Ectodermal cell (in vitro differentiated cells): Measurements from ENCODE around the gene CUX1.

ENCODE experiments used
- H3K27ac ChIP-seq: 2 replicates; pipeline ENCODE4 v1.7.0; 2013; ENCODE audit warnings: mild to moderate bottlenecking, low read depth, low read length; ENCODE audit not compliant: insufficient read depth, poor library complexity, severe bottlenecking
- H3K27me3 ChIP-seq: 2 replicates; pipeline ENCODE4 v1.7.0; 2013; ENCODE audit warnings: mild to moderate bottlenecking, low read length; ENCODE audit not compliant: insufficient read depth, control insufficient read depth, poor library complexity, severe bottlenecking
- H3K36me3 ChIP-seq: one replicate; pipeline ENCODE4 v1.7.0; 2013; ENCODE audit warnings: low read length; ENCODE audit not compliant: control insufficient read depth, insufficient read depth
- H3K4me1 ChIP-seq: one replicate; pipeline ENCODE4 v1.7.0; 2013; ENCODE audit warnings: low read length; ENCODE audit not compliant: control insufficient read depth, insufficient read depth
- H3K4me3 ChIP-seq: 2 replicates; pipeline ENCODE4 v1.7.0; 2013; ENCODE audit warnings: low read depth, low read length, control low read depth; ENCODE audit not compliant: insufficient read depth
- H3K9me3 ChIP-seq: 2 replicates; pipeline ENCODE4 v1.7.0; 2013; ENCODE audit warnings: mild to moderate bottlenecking, low read length, moderate library complexity; ENCODE audit not compliant: control insufficient read depth
- WGBS, 2 experiments: methylation state at CpG; one replicate each; pipeline ENCODE4 v1.1.7; 2013; ENCODE audit warnings: missing lambda C conversion rate in 2 of 2; 5-methylcytosine and 5-hydroxymethylcytosine counted together

Gene CUX1

DNA sequence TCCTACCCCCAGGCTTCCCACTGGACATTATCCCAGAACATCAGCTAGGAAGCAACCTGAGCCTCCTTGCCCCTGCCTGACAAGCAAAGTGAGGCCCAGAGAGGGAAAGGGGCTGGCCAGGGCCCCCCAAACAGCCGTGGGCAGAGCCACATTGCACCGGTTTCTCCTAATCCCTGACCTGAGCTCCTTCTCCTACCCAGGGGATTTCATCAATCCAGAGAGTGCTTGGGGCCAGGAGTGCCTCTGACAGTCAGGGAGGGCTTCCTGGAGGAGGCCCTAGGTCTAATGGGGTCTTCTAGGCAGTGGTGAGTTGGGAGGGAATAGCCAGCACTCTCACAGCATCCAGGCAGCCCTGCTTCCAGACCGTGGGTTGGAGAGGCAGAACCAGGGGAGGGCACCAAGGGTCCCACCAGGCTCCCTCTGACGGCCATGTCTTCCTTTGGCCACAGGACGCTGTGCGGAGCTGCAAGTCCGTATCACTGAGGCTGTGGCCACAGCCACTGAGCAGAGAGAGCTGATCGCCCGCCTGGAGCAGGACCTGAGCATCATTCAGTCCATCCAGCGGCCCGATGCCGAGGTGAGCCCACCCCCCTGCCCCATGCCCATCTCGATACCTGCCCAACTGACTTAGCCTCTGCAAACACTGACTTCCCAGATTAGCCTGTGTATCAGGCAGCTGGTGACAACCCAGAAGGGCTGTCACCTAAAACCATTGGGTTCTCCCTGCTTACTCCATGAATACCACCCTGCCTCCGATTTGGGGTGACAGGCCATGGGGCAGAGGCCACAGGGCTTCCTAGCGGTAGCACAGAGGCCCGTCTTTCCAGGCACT, 455.7 kb downstream of the CUX1 start:
- H3K27ac ChIP-seq, result no peak overlapping the region

GRCh38 chr7:102273749-102274712, 456.6 kb downstream of the CUX1 start:
- Histone ChIP-seq H3K27ac (no peak overlapping the region), H3K27me3 (no peaks in the 10 kb centered on the region), H3K4me3 (no peak overlapping the region), H3K4me1 (peaks cover 3% of the 10 kb centered on the region), H3K9me3 (no peaks in the 10 kb centered on the region), H3K36me3 (no peaks in the 10 kb centered on the region)
- WGBS, 2 experiments, result 77% methylated on average over 23 of the region's 23 CpGs

More for the DNA sequence above, 455.7 kb downstream of the CUX1 start:
- WGBS, 2 experiments, result 91 to 92% methylated on average over 16 of the region's 16 CpGs
- Histone ChIP-seq H3K4me3 (no peak overlapping the region), H3K4me1 (peaks cover 3% of the 10 kb centered on the region), H3K9me3 (no peaks in the 10 kb centered on the region), H3K27me3 (no peaks in the 10 kb centered on the region), H3K36me3 (no peaks in the 10 kb centered on the region)

DNA sequence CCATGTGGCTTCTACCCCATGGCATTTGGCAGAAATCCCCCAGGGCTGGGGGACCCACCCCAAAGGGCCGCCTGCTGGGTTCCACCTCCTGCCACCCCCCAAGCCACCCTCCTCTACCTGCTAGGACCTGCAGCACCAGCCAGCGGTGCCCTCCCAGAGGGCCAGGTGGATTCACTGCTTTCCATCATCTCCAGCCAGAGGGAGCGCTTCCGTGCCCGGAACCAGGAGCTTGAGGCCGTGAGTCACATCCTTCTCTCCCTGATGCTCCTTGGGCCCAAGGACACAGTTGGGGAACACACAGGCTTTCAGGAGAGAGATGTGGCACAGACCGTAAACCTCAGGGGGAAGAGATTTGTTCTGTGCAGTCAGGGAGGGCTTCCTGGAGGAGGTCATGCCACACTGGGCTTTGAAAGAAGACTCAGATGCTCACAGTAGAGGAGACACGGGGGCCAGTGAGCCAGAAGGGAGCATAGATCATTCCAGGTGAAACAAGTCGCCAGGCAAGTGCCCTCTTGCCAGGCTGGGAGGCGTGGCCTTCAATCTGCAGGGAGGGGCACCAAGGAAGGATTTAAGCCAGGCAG, 457.8 kb downstream of the CUX1 start:
- no peaks in the 10 kb centered on the region for H3K27me3 ChIP-seq
- no peaks in the 10 kb centered on the region for H3K36me3 ChIP-seq
- H3K4me1 ChIP-seq, result no peaks in the 10 kb centered on the region
- 91 to 92% methylated on average over 10 of the region's 10 CpGs for WGBS, 2 experiments
- no peak overlapping the region for H3K4me3 ChIP-seq
- no peaks in the 10 kb centered on the region for H3K9me3 ChIP-seq
- no peak overlapping the region for H3K27ac ChIP-seq

DNA sequence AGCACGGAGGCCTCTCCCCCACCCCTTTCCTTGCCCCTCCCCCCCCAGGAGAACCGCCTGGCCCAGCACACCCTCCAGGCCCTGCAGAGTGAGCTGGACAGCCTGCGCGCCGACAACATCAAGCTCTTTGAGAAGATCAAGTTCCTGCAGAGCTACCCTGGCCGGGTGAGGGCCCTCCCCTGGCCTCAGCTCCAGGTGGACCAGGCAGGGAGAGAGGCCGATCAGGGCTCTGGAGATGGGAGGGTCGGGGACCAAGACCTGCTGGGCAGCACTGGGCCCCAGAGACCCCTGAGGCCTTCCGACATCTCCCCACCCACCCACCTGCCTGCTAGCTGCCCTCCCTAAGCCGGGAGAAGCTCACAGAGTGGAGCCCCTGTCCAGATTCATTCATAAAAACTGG, 460.5 kb downstream of the CUX1 start:
- 86 to 90% methylated on average over 10 of the region's 10 CpGs for WGBS, 2 experiments
- no peaks in the 10 kb centered on the region for H3K4me1 ChIP-seq
- no peaks in the 10 kb centered on the region for H3K27me3 ChIP-seq
- H3K27ac ChIP-seq, result no peak overlapping the region
- no peaks in the 10 kb centered on the region for H3K9me3 ChIP-seq
- no peaks in the 10 kb centered on the region for H3K36me3 ChIP-seq
- no peak overlapping the region for H3K4me3 ChIP-seq

GRCh38 chr7:102279537-102280400, 462.3 kb downstream of the CUX1 start:
- H3K27me3 ChIP-seq, result no peaks in the 10 kb centered on the region
- H3K4me3 ChIP-seq, result no peak overlapping the region
- no peaks in the 10 kb centered on the region for H3K4me1 ChIP-seq
- no peaks in the 10 kb centered on the region for H3K9me3 ChIP-seq
- 62 to 66% methylated on average over 23 of the region's 23 CpGs for WGBS, 2 experiments
- H3K27ac ChIP-seq, result no peak overlapping the region
- H3K36me3 ChIP-seq, result no peaks in the 10 kb centered on the region

DNA sequence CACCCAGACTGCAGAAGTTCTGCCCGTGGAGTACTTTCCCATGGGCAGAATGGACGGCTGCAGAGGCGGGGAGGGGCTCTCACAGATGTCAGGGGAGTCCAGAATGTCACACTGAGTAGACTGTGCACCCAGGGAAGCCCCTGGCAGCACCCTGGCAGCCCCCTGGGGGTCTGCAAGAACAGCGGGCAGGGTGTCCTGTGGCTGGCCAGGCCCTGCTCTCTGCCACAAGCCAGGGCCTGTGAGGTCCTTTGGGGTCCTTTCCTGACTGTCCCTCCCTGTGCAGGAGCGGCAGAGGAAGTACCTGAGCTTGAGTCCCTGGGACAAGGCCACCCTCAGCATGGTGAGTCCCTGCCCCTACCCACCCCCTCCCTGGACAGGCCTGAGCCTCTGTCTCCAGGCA, 463.1 kb downstream of the CUX1 start:
- 88 to 90% methylated on average over 5 of the region's 5 CpGs for WGBS, 2 experiments
- Histone ChIP-seq H3K27me3 (no peaks in the 10 kb centered on the region), H3K36me3 (no peaks in the 10 kb centered on the region), H3K4me1 (peaks cover 6% of the 10 kb centered on the region), H3K27ac (no peak overlapping the region), H3K4me3 (no peak overlapping the region), H3K9me3 (no peaks in the 10 kb centered on the region)

GRCh38 chr7:102281785-102282184, 464.4 kb downstream of the CUX1 start:
- 95 to 96% methylated on average over 14 of the region's 14 CpGs for WGBS, 2 experiments
- no peaks in the 10 kb centered on the region for H3K9me3 ChIP-seq
- H3K27ac ChIP-seq, result no peak overlapping the region
- H3K36me3 ChIP-seq, result no peaks in the 10 kb centered on the region
- H3K4me3 ChIP-seq, result no peak overlapping the region
- H3K27me3 ChIP-seq, result peaks cover 6% of the 10 kb centered on the region
- peaks cover 12% of the 10 kb centered on the region for H3K4me1 ChIP-seq

DNA sequence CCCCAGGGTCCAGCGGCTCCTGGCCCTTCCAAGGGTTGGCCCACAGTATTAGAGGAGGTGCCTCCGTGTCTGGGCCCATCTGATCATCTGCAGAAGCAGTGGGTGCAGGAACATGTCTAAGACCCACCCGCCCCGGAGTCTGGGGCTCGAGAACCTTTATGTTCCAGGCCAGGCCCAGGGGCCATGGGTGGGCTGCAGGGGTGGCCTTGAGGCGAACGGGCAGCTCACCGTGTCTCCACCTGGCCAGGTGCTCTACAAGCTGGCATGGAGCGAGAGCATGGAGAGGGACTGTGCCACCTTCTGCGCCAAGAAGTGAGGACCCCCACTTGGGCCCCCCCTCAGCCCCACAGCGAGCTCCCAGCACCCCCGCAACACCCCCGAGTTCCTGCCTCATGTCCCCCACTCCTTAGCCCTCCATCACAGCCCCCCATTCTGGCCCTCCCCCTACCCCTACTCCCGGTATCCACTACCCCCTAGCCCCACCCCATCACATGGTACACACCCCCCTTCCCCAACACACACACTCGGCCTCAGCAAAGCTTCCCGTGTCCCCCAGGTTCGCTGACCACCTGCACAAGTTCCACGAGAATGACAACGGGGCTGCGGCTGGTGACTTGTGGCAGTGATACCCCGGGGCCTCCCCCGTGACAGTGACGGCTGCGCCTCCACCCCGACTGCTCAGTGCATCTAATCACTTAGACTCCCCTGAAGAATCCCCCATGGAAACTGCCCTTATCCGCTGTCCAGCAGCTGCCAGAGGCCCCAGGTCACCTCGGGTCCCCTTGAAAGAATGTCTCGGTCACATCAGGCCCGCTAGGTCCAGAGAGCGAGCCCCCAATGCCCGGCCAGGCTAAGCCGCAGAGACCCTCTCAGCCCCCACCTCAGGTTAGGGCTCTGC, 465.3 kb downstream of the CUX1 start:
- no peaks in the 10 kb centered on the region for H3K9me3 ChIP-seq
- H3K36me3 ChIP-seq, result no peaks in the 10 kb centered on the region
- H3K27me3 ChIP-seq, result peaks cover 9% of the 10 kb centered on the region
- 90 to 93% methylated on average over 31 to 32 of the region's 32 CpGs for whole genome bisulfite sequencing, 2 experiments
- no peak overlapping the region for H3K4me3 ChIP-seq
- peaks cover 13% of the 10 kb centered on the region for H3K4me1 ChIP-seq
- no peak overlapping the region for H3K27ac ChIP-seq
